HG02981 (cell line): Measurements from ENCODE around the gene TTLL5.
"Not testable (repeated sequence)": the region's sequence is repeated elsewhere in the genome, so short reads cannot be mapped to it uniquely, and the experiment has no call there.

ENCODE experiments used
- ATAC-seq: cut with Tn5 transposase; IDR thresholded peaks from one replicate; pipeline ENCODE4 v1.9.1; 2021; ENCODE audit warnings: mild to moderate bottlenecking, moderate library complexity; ENCODE audit not compliant: unreplicated experiment

TTLL5 gene

DNA sequence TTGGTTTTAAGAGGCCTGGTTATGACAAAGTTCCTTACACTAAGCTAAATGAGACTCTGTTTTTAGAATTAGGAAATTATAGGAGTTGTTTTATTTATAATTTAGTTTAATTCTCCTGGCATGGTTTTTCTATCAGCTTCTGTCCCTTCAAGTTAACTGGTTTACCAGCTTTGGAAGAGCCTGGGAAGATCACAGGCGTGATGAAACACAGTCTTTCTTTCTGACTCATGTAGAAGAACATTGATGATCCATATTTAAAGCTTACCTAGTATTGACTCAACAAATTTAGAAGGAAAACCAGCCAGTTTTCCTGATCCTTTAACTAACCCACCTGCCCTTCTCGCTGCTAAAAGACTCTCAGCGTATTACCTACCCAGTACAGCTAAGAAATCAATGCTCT lies 165.6 kb downstream of the TTLL5 start:
- ATAC-seq: no peak

DNA sequence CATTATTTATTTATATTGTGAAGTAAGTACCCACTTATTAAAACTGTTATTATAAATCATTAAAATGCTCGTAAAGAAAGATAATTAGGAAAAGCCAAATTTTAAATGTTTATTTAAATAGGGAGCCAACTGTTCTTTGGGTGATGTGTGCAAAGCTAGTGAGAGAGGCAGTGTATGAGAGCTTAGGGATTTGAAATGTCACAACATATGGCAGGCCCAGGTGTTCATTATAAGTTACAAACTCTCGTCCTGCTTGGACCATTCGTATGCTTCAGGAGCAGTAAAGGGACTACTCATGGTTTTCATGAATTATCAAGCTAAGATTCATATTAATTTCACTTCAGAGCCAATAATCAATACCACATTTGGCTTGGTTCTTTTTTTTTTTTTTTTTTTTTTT lies 166.3 kb downstream of the TTLL5 start:
- no peak for ATAC-seq

DNA sequence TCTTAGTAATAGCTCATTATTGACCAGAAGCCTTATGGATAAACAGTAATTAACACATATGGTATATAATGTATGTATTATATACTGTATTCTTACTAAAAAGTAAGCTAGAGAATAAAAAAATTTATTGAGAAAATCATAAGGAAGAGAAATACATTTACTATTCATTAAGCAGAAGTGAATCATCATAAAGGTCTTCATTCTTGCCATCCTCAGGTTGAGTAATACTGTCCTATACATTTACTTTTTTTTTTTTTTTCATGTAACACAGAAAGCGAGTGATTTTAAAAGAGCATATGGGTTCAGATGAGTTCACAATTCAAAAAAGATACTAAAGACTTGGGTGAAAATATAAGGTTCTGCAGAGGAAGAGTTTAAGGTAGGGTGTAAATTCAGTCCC lies 168.3 kb downstream of the TTLL5 start:
- ATAC-seq: no peak

DNA sequence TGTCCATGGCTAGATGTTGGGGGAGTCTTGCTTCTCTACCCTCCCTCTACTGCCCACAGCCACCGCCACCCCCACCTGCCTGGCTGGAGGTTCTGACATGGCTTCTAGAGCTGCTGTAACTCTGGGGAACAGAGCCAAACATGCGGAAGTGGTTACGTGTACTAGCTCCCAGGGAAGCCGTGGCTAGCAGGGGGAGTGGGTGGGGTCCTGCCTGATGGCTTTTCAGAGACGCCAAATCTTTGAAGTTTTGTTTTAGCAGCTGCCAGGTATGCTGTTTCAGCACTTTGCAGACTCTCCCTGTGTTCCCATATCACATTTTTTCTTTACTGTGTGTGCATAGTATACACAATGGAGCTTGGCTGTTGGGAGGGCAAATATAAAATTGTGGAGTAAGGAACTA lies 170.4 kb downstream of the TTLL5 start:
- no peak for ATAC-seq

DNA sequence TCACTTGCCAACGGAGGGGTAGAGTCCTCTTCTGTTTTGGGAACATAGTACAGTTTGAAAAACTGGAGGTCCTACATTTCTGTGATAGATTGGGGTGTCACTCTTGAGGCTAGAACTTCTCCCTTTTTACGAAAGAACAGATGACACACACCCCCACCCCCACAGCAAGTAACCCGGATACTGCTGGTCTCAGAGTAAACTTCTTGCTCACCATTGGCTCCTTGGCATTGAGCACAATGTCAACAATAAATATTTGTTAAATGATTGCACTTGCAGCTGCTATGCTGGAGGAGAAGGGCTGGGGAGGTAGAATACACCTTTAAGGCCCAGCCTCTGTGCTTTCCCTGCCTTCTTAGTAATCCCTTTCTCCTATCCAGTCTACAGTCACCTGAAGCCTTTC lies 170.9 kb downstream of the TTLL5 start:
- no peak for ATAC-seq

DNA sequence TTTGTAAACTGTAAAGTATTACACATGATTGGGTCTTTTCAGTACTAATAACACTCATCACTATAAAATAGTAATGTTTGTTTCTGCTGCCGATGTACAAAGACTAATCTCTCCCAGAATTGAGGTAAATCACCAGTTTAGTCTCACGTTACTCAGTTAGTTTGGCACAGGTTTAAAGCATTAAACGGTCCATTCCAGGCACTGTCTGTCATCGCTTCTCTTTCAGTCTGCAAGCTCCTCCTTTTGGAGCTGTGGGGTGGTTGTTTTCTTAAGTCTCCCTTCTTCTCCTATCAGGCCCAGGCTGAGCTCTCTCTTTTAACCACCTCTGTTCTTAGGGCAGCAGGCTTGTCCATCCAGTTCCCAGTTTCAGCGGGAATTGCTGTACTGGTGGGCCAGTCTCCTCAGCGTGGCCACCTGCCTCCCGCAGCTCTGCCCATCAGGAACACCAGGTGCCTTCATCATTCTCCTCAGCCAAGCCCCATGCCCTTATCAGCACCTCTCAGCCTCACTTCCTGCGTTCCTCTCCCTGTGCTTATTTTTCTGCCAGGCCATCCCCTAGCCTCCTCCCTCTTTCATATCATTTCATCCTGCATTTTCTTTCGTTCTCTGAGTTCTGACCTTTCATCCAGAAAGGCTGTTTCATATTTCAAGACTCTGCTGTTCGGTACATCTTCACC lies 171.7 kb downstream of the TTLL5 start:
- ATAC-seq: no peak

DNA sequence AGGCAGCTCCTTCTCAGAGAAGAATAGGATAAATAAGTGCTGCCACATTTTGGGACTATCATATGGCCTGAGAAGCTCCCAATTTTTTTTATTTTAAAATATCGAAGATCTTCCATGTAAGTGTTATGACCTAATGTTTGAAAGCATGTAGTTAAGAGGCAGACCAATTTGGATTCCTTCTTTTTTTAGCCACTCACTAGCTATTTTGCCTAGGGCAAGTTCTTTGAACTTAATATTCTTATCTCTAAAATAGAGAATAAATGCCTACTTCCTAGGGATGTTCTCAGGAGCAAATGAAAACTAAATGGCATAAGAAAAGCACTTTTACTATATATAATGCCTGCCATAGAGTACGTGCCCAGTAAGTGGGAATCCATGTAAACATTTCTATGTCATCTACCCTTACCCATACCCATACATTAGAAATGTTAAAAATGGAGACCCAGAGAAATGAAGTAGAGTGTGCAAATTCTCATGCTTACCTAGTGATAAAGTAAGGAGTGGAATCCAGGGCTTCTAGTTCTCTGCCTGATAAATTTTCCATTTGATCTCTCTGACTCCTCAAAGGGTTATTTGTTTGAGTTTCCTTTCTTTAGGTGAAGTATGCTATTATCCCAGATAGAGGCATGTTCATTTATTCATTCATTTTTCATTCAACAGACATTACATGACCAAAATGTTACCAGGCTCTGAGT lies 172.4 kb downstream of the TTLL5 start:
- ATAC-seq: no peak

DNA sequence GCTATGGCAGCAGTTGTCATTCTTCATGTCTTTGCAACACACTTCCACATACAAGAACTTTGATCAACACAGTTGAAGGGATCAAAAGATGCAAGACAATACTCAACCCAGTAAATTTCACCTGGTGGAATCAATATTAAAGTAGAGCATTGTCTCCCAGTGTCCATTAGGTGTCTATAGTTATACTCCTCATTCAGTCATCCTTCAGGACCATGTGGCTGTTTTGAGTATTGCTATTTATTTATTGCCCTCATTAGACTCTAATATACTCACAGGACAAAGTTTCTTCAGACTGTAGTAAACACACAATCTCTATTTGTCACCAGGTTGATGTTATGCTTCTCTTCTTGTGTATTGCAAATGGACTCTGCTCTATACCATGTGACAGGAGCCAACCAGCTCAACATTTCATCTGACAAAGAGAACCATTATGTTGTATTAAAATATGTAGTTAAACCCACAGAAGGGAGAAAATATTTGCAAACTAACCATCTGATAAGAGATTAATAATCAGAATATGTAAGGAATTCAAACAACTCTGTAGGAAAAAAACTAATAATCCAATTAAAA lies 174.2 kb downstream of the TTLL5 start:
- ATAC-seq: no peak

DNA sequence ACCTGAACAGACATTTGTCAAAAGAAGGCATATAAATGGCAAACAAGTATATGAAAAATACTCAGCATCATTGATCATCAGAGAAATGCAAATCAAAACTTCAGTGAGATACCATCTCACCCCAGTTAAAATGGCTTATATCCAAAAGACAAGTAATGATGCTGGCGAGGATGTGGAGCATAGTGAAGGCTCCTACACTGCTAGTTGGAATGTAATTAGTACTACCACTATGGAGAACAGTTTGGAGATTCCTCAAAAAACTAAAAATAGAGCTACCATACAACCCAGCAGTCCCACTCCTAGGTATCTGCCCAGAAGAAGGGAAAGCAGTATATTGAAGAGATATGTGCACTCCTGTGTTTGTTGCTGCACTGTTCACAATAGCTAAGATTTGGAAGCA lies 174.7 kb downstream of the TTLL5 start:
- ATAC-seq: no peak

DNA sequence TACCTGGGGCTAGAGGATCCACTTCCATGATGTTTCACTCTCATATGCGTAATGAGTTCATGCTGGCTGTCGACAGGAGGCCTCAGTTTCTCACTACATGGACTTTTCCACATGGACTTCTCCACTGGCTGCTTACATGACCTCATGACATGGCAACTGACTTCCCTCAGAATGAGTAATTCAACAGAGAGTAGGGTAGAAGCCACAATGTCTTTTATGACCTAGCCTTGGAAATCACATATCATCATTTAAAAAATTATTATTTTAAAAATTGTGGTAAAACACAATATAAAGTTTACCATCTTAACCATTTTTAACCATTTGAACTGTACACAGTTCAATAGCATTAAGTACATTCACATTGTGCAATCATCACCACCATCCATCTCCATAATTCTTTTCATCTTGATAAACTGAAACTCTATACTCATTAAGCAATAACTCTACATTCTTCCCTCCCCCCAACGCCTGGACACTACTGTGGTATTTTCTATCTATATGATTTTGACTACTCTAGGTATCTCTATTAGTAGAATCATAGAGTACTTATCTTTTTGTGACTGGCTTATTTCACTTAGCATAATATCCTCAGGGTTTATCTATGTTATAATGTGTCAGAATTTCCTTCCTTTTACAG lies 176.2 kb downstream of the TTLL5 start:
- no peak for ATAC-seq

DNA sequence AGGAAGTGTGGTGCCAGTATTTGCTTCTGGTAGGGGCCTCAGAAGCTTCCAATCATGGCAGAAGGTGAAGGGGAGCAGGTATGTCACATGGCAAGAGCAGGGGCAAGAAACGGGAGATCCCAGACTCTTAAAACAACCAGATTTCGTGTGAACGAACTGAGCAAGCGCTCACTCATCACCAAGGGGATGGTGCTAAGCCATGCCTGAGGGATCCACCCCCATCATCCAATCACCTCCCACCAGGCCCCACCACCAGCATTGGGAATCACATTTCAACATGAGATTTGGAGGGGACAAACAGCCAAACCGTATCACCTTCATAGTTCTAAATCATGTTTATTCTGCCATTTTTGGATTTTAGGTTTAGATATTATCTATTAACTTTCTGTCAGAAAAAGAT lies 179.9 kb downstream of the TTLL5 start:
- ATAC-seq: no peak

DNA sequence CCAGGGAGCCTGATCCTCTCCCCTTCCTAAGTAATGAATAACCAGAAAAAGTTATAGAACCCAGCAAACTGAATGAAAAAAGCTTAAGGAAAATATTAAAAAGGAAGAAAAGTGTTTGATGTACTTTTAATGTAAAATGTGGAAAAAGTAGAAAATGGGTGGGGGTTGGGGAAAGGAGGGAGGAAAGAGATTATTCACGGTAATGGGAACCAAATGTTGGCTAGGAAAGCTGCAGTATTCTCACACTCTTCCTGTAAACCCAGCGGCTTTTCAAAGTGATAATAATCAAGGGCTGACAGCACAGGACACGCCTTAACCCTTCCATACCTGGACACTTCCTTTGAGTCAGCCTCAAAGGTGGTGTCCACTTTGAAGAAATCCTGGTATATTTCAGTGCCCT lies 181.5 kb downstream of the TTLL5 start:
- ATAC-seq: no peak

DNA sequence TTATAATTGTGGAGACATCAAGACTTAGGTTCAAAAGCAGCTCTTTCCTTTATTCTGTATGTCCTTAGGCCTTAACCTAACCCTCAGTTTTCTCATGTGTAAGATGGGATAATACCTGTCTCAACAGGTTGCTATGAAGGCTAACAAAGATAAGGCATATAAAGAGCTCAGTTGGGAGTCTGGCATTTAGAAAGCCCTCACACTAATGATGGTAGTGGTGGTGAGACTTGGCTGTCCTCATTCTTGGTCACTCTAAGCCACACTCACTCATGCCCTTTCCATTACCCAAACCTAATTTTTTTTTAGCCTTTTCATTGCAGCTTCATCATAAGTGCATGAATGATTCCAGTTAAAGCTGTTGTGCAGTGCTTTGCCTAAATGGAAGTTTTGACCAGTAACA lies 183.4 kb downstream of the TTLL5 start:
- ATAC-seq: no peak

DNA sequence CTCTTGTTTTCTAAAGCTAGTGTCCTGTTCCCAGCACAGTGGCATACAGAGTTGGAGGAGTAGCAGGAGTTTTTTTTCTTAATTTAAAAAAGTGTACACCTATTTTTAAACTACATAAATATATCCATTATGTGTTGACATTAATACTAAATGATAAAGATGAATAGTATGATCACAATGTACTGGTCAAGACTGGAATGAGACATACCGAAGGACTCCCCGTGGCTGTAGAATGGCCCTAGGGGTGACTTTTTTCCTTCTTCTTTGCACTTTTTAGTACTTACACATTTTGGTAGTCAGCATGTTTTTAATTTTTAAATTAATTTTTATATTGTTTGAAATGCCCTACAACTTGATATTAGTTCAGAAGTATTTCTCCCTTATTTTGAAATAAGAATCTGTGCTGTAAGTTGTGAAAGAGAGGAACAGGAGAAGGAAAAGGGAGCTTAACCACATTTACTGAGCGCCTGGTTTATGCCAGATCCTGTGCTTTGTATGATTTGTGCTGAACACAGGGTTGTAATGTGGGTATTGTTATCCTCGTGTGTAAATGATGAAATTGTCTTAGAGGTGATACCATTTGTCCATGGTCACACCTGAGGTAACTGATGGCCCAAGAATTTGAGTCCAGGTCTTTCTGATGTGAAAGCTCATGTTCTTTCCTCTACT lies 184.2 kb downstream of the TTLL5 start:
- no peak for ATAC-seq

DNA sequence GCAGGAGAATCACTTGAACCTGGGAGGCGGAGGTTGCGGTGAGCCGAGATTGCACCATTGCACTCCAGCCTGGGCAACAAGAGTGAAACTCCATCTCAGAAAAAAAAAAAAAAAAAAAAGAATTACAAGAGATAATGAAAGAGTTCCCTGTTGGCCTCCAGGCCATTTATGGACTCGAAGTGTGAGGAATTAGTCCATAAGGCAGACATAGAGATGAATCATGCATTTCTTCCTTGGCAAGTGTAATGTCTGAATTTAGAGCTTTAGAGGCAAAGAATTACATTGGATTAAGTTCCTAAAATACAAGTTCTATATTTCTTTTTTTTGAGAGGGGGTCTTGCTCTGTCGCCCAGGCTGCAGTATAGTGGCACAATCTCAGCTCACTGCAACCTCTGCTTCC lies 185.6 kb downstream of the TTLL5 start:
- not testable (repeated sequence) for ATAC-seq

DNA sequence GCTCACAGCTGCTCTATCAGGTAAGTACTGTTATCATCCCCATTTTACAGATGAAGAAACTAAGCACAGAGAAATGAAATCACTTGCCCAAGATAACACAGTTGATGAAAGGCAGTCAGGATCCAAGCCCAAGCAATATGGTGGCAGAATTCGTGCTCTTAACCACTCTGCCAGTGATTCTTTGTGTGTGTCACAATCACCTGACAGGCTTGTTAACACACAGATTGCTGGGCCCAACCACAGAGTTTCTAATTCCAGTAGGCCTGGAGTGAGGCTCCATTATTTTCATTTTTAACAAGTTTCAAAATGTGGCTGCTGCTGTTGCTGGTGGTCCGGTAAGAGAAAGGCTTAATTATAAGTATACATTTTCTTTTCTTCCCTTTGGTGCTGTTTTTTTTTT lies 186.5 kb downstream of the TTLL5 start:
- ATAC-seq: no peak

DNA sequence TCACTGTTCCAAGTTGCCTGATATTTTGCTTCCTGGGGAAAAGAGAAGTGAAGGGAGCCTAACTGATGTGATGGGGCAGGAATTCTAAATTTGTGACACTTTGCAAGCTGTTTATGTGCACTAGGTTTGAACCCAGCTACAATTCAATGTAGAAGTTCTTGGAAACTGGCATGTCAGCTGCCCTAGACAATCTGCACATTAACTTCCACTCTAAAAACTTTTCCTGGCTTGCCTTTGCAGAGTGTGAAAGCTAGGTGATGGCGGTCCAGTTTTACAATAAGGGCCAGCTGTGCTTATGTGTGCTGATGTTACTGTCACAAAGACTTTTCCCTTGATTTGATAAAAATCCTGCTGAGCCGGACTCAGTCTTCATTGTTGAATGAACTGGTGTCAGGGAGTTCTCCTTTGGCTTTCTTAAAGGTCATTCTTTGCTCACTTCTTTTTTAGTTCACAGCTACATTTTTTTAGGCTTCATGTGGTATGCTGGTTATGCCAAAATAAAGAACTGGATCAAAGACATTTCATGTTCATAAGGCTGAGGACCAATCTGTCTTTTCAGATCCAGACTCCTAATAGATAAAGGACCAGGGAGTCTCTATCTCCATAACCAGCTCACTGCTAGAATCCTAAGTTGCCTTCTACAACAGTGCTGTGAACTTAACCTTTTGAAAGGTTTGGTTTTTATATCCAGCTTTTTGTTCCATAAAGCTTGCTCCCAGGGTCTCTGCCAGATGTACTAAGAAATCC lies 187.3 kb downstream of the TTLL5 start:
- no peak for ATAC-seq

DNA sequence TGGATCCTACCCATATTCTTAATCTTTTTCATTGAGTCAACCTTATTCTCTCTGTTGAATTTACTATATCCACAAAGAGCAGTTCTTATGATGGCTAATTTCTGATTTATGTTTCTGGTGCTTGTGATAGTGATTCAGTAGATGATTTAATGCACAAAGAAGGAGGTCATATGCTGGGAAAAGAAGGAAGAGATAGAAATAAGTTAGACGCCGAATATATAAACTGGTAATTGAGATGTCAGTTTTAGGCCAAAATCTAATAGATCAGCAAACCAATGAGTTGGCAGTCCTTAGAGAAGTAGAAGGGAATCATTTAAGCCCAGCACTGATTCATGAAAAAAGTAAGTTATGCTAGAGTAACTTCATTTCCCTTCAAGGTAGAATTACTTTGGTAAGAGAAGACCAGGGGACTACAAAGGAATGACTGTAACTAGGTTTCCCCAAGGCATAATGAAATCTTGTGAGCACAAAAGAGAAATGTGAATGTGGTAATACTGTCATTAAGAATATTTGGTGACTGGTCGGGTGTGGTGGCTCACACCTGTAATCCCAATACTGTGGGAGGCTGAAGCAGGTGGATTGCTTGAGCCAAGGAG lies 188.4 kb downstream of the TTLL5 start:
- no peak for ATAC-seq

DNA sequence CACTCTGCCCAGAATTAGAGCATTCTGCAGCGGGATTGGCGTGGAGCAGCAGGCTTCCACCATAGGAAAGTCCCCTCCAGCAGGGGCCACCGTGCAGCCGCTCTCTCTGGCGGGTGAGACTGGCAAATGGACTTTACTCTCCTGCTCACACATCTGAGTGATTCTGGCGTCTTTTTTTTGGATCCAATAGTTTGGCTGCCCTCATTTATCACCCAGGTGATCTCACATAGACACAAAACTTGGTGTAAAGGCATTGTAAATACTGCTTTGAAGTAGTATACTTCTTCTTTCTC lies 190.5 kb downstream of the TTLL5 start:
- ATAC-seq: no peak

DNA sequence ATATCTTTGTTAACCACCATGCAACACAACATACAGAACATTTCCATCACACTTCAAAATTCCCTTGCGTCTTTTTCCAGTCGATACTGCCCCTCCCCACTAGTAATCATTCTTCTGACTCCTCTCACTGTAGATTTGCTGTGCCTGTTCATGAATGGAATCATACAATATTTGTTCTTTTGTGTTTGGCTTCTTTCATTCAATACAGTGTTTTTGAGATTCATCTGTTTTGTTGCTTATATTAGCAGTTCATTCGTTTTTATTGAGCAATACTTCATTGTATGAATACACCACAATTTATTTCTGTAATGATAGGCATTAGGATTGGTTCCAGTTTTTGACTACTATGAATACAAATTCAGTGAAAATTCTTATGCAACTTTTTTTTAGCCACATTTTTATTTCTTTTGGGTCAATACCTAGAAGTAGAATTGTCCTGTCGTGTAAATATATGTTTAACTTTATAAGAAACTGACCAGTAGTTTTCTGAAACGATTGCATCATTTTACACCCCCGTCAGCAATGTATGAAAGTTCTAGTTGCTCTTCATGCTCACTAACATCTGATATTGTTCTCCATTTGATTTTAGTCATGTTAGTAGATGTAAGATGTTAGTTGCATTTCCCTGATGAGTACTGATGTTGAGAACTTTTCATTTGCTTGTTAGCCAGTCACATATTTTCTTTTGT lies 193.2 kb downstream of the TTLL5 start:
- no peak for ATAC-seq
